Measurements from ENCODE around the gene ABRACL. TPM values are rescaled to one million over a fixed set of nuclear protein-coding genes. Genes with fewer than 3 reads are reported as not detected.

Gene ABRACL
- total and polyA plus RNA-seq, 2 experiments from 2014 or later, result 134 to 516 TPM

DNA sequence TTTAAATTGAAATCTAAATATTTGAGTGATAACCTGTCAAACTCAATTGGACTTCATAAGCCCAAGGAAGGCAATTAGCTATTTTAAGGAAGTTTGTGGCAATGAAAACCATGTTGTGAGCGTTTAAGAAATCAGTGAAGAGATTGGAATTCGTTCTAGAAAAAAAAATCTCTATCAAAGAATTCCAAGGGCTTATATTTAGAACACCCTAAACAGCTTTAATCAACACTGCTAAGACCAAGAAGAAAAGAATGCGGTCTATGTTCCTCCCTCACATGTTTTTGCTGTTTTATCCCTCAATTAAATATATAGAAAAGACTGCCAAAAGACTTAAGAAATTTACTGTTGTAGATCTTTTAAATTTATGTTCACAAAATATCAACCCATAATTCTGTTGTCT, 16.6 kb upstream of the ABRACL start (continued):
- TF ChIP-seq REST (IDR thresholded peaks at IDR 0.05; ENCODE audit: unreplicated experiment), result no peak
- no peak for TF ChIP-seq ETS1 (IDR thresholded peaks at IDR 0.05)
- TF ChIP-seq CTCF (conservative IDR thresholded peaks at IDR 0.05; ENCODE audit: low read depth in 2 of 2), result no peak
- no peak for TF ChIP-seq EZH2 (IDR thresholded peaks at IDR 0.05; ENCODE audit: low read depth, unreplicated experiment)
- no peak for TF ChIP-seq EZH2phosphoT487 (IDR thresholded peaks at IDR 0.05; ENCODE audit: unreplicated experiment)

DNA sequence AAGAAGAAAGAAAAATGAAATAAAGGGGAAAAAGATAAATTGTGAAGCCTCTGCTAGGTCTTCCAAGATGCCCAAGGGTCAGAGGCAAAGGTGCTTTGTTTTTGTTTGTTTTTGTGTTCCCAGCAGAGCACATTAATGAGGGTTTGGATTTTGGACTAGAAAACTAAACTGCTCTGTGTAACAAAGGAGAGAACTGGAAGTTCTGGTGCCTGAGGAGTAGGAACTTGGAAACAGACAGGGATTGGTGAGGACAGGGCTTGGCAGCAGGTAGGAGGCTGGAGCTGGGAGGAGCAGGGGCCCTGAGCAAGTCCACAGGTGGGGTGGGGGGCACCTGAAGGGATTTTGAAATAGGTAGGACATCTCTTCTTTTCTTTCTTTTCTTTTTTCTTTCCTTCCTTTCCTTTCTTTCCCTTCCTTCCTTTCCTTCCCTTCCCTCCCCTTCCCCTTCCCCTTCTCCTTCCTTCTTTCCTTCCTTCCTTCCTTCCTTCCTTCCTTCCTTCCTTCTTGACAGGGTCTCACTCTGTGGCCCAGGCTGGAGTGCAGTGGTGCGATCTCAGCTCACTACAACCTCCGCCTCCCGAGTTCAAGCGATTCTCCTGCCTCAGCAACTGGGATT, 15.3 kb upstream of the ABRACL start:
- no peaks in the 10 kb centered on the region for H3K9me3 Mint-ChIP-seq
- no peak for TF ChIP-seq REST (IDR thresholded peaks at IDR 0.05; ENCODE audit: unreplicated experiment)
- no peak for TF ChIP-seq EZH2 (IDR thresholded peaks at IDR 0.05; ENCODE audit: low read depth, unreplicated experiment)
- no peak for TF ChIP-seq NANOG (IDR thresholded peaks at IDR 0.05; ENCODE audit: borderline replicate concordance)

More for the DNA sequence above, 15.3 kb upstream of the ABRACL start:
- 0 out of 2 replicates have a peak, but pooled peaks cover 3% of the 10 kb centered on the region for H3F3A ChIP-seq (replicated peaks; ENCODE audit: low read depth)
- no peak for DNase-seq (ENCODE audit: low spot score)
- no peaks in the 10 kb centered on the region for H4K20me1 ChIP-seq (replicated peaks; ENCODE audit: insufficient read depth)
- H3K9me2 ChIP-seq (ENCODE audit: insufficient read depth), result peaks cover 5% of the 10 kb centered on the region; the same call in 1 of the 2 replicates
- peaks cover 29% of the 10 kb centered on the region for H3K4me1 ChIP-seq (ENCODE audit: insufficient read depth)
- ATAC-seq, result no peak
- no peaks in the 10 kb centered on the region for H3K36me3 Mint-ChIP-seq (ENCODE audit: low read depth)
- no peak overlapping the region for H3K4me3 Mint-ChIP-seq
- peaks cover 37% of the 10 kb centered on the region for H3K4me1 Mint-ChIP-seq
- H3K27ac Mint-ChIP-seq, result no peak overlapping the region
- H3K36me3 ChIP-seq (ENCODE audit: insufficient read depth), result no peaks in the 10 kb centered on the region
- H2AFZ ChIP-seq, result peak overlapping the region; percentile 87; the same call in 1 of the 2 replicates
- H3K79me2 ChIP-seq (replicated peaks; ENCODE audit: insufficient read depth), result no peaks in the 10 kb centered on the region
- peaks cover 10% of the 10 kb centered on the region for H3K27me3 Mint-ChIP-seq (ENCODE audit: insufficient read depth, low read depth, poor library complexity)
- no peak overlapping the region; the same call in 1 of the 2 replicates for H3K4me2 ChIP-seq
- H3K4me3 ChIP-seq, result no peak overlapping the region
- H3K27me3 ChIP-seq (ENCODE audit: insufficient read depth), result no peaks in the 10 kb centered on the region
- no peak overlapping the region for H3K27ac ChIP-seq (ENCODE audit: low read depth)

All from GM23338 (cell line).